ENCODE measurements around the gene SCNN1G.

Gene SCNN1G

DNA sequence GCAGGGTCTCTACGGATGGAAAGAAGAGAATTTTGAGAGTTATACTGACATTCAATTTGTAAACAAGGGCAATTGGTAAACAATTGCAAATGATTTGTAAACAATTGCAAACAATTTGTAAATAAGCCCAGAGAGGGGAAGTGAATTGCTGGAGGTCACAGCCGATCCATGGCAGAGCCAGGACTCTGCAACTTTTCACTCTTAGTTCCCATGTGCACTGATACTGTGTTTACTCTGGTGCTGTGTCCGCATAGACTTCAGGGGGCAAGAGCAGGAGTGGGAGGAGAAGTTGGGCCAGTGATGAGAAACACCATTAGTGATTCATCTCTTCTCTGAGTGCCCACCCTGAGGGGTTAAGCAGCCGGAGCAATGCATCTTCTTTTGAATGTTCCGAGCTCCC lies 14.0 kb downstream of the SCNN1G start:
- DNase-seq (ENCODE audit: low read depth, low spot score): no peak

DNA sequence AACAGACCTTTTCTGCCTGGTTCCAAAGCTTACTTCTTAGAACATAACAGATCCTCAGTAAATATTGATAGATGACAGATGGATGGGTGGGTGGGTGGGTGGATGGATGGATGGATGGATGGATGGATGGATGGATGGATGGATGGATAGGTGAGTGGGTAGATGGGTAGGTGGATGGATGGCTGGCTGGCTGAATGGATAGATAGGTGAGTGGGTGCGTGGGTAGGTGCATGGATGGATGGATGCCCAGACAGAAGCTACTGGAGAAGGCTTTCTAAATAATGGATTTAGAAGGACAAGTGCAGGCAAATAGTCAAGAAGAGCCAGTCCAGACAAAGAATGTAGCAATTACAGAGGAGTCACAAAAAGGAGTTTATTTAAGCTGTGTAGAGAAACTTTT lies 19.6 kb downstream of the SCNN1G start:
- DNase-seq (ENCODE audit: low read depth, low spot score): no peak

- no peak for DNase-seq (ENCODE audit: low read depth, low spot score)
These were observed 24.4 kb downstream of the SCNN1G start for GRCh38 chr16:23206986-23207385.

GRCh38 chr16:23207485-23207884 lies 24.9 kb downstream of the SCNN1G start:
- DNase-seq (ENCODE audit: low read depth, low spot score): no peak

- DNase-seq (ENCODE audit: low read depth, low spot score): no peak
These were observed 27.1 kb downstream of the SCNN1G start for GRCh38 chr16:23209606-23210005.

DNA sequence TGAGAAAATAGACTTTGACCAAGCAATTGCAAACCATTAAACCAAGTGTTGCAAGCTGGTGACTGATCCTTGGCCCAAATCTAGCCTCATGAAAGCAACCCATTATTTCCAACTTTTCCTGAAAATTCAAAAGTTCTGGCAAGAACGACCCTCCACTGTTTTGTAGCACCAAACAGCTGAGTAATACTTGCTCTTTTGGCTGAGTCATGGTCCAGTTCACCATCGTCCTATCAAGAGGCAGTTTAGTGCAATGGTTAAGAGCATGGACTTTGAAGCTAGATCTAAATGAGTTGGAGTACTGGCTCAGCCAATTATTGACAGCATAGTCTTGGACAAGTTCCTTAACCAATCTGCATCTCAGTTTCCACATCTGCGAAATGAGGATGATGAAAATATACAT lies 31.3 kb downstream of the SCNN1G start:
- no peak for DNase-seq (ENCODE audit: low read depth, low spot score)

DNA sequence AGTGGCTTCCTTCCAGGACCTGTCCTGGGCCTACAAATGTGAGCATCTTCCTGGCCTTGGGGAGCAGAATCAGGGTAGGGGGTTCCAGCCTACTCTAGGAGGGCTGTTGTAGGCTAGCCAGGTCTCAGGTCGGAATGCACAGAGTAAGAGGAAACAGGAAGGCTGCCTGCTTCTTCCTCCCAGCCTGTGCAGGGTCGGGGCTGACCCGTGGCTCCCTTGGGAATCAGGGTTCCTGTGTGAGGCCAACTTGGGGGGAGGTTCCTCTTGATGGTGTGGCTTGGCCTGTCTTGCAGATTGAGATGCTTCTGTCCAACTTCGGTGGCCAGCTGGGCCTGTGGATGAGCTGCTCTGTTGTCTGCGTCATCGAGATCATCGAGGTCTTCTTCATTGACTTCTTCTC lies 32.3 kb downstream of the SCNN1G start:
- no peak for DNase-seq (ENCODE audit: low read depth, low spot score)

DNA sequence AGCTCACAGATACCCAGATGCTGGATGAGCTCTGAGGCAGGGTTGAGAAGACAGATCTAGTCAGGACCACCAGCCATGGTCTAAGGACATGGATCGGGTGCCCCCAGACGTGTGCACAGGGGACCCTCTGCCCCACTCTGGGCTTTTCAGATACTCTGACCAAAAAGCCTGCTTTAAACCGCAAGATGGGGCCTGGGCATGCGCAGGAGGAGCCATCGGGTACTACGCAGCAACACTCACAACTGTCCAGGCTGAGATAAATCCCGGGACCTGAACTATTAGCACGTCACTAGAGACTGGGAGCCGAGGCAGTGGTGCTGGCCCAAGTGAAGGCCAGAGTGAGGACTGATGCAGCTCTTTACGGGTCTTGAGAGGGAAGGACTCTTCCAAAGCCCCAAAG lies 32.9 kb downstream of the SCNN1G start:
- DNase-seq (ENCODE audit: low read depth, low spot score): no peak

GRCh38 chr16:23216658-23217246 lies 34.2 kb downstream of the SCNN1G start:
- no peak for DNase-seq (ENCODE audit: low read depth, low spot score)

- DNase-seq (ENCODE audit: low read depth, low spot score): no peak
These were observed 35.1 kb downstream of the SCNN1G start for GRCh38 chr16:23217646-23218045.

DNA sequence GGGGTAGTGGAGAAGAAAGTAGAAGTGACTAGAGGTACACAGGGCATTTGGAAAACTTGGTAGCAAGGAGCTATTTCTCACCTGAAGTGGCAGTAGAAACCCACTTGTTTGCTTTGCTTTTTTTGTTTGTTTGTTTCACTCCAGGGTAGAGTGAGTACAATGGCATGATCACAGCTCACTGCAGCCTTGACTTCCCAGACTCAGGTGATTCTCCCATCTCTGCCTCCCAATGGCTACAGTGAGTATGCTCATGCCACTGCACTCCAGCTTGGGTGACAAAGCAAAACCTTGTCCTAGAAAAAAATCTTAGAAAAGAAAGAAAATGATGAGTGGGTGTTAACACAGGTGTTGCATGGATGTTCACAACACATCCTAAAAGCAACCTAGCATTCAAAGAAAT lies 40.4 kb downstream of the SCNN1G start:
- no peak for DNase-seq (ENCODE audit: low read depth, low spot score)

- DNase-seq (ENCODE audit: low read depth, low spot score): no peak
These were observed 40.8 kb downstream of the SCNN1G start for GRCh38 chr16:23223368-23223767.

DNA sequence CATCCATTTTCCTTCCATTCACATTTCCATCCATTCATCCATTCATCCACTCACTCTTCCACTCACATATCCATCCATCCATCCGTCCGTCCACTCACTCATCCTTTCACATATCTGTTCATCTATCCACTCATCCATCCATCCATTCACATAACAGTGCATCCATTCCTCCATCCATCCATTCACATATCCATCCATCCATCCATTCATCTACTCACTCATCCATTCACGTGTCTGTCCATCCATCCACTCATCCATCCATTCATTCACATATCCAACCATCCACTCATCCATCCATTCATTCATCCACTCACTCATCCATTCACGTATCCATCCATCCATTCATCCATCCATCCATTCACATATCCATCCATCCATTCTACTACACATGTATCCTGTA lies 42.6 kb downstream of the SCNN1G start:
- no peak for DNase-seq (ENCODE audit: low read depth, low spot score)

DNA sequence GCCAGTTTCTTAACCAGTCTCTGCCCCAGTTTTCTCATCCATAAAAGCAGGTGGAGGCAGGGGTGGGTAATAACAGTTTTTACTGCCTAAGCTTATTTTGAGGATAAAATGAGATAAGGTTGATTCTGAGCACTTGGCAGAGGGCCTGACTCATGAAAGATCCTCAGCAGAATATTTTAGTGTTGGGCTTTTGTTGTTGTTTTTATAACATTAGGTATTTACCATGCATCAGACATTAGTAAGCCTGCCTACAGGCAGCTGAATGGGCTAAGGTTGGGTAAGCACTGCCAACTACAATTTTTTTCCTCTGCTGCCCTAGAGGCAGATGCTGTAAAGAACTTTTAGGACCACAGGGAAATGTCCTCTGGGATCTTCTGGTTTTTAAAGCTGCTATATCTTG lies 43.1 kb downstream of the SCNN1G start:
- DNase-seq (ENCODE audit: low read depth, low spot score): no peak

DNA sequence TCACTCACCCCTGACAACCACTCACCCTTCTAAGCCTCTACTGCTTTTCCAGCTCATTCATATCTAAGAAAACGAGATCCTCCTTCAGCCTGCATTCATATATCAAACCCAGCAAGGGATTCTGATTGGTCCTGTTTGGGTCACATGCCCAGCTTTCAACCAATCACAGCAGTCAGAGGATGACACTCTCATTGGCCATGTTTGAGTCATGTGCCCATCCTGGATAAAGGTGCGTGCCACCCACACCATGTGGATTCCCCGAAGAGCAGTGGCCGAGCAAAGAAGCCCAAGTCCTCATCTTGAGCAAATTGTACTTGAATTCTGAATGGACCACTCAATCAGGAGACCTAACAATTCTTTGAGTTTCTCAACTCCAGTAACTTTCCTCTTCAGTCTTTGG lies 45.0 kb downstream of the SCNN1G start:
- DNase-seq (ENCODE audit: low read depth, low spot score): no peak

GRCh38 chr16:23229714-23230113 lies 47.2 kb downstream of the SCNN1G start:
- no peak for DNase-seq (ENCODE audit: low read depth, low spot score)

DNA sequence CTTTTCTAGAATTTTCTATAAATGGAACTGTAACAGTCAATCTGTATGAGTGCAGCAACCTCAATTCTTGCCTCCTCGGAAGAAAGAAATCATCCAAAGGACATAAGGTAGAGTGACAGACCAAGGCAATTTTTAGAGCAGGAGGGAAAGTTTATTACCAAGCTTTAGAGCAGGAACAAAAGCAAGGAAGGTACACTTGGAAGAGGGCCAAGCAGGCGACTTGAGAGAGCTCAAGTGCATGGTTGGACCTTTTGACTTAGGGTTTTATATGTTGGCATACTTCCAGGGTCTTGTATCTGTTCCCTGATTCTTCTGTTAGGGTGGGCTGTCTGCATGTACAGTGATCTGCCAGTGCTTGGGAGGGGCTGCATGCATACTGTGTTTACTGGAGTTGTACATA lies 50.3 kb downstream of the SCNN1G start:
- DNase-seq (ENCODE audit: low read depth, low spot score): no peak

DNA sequence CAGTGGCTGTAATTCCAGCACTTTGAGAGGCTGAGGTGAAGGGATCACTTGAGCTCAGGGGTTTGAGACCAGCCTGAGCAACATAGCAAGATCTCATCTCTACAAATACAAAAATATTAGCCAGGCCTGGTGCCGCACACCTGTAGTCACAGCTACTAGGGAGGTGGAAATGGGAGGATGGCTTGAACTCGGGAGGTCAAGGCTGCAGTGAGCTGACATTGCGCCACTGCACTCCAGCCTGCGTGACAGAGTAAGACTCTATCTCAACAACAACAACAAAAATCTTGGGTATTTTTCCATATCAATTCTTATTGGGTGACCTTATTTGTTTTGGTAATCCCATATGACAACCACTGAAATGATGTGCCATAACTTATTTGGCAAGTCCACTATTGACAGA lies 52.6 kb downstream of the SCNN1G start:
- DNase-seq (ENCODE audit: low read depth, low spot score): no peak

DNA sequence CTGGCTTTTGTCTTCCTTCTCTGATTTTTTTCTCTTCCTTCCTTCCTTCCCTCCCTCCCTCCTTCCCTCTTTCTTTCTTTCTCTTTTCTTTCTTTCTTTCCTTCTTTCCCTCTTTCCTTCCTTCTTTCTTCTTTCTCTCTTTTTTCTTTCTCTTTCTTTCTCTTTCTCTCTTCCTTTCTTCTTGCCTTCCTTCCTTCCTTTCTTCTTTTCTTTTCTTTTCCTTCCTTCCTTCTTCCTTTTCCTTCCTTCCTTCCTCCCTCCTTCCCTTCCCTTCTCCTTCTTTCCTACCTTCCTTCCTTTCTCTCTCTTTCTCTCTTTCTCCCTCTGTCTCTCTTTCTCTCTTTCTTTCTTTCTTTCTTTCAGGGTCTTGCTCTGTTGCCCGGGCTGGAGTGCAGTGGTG lies 54.4 kb downstream of the SCNN1G start:
- DNase-seq (ENCODE audit: low read depth, low spot score): no peak

DNA sequence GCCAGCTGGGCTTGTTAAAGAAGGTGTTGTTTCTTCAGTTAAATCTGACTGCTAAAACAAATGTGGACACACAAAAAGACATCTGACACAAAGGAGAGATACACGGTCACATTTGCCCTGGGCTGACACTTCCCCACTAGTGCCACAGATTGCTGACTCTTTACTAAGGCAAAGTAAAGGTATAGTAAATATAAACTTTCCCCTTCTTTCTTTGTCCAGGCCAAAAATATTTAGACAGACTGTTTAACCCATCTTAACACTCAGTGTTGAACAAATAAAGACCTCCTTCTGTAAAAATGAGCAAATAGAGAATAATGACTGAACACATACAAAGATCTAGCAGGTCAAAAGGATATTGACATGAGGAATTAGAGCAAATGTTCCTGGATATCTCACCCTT lies 58.4 kb downstream of the SCNN1G start:
- no peak for DNase-seq (ENCODE audit: low read depth, low spot score)

DNA sequence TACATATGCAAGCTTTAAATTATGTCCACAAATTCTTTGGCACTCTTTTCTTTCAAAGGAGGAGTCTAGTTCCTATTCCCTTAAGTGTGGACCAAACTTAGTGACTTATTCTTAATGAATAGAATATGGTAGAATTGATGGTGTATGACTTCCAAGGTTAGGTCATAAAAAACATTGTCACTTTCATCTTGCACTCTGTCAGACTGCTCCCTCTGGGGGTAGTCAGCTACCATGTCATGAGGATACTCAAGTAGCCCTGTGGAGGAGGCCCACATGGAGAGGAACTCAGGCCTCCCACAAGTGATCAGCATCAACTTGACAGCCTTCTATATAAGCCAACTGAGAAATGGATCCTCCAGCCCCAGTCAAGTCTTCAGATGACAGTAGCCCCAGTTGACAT lies 61.6 kb downstream of the SCNN1G start:
- DNase-seq (ENCODE audit: low read depth, low spot score): no peak

DNA sequence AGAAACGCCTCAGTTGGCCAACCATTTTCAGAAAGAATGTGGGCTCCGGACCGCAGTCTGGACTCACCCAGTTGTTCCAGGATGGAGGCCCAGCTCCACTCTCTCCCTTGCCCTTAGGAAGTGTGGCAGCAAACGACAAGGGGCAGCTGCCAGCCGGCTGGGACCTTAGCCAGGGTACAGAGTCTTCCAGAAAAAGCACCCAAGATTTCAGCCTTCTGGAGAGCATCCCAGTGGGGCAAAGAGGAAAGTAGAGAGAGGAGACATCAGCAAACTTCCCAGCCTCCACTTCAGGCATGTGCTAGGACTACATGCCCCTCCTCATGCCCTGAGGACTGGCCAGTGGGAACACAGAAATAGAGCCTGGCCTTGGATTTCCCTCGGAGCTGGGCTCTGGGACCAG lies 62.7 kb downstream of the SCNN1G start:
- DNase-seq (ENCODE audit: low read depth, low spot score): no peak

DNA sequence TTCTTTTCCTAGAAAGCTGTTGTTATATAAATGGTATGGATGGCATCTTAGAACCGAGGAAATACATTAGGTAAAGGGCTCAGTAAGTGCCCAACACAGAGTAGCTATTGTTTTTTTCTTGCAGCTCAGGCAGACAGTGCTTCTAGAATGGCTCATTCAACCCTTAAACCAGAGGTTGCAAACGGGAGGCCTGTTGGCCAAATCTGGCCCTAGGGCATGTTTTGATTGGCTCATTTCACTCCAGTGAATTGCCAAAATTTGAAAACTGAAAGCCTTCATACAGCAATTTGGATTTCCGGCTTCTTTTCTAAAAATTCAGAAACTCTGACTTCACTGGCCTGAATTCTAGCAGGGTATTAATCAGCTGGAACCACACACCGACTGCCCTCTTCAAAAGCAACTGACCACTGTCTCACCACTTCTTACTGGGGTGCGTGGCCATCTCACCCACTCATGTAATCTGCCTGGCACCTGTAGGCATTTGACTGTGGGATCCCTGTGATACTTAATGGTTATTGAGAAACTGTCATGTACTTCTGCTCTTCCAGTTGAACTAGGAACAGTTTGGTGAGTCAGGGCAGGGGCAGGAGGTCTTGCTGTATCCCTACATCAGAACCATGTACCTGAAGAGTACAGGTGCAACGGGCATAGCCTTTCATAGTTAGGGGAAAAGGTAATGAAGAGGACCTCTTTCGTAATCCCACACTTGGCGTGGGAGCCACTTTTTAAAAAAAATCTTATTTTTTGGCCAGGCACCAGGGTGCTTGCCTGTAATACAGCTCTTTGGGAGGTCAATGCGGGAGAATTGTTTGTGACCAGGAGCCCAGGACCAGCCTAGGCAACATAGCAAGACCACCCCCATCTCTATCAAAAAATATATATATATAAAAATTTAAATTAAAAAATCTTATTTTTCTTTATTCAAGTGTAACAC lies 66.0 kb downstream of the SCNN1G start:
- DNase-seq (ENCODE audit: low read depth, low spot score): no peak
